ENCODE measurements around the gene UNC13A. TPM values are rescaled to one million over a fixed set of nuclear protein-coding genes. Genes with fewer than 3 reads are reported as not detected.
A peak's percentile ranks its signal among the peaks of the same experiment; 100 is the strongest.

Gene UNC13A
- polyA plus RNA-seq, 3 donors, result 0.01 TPM; not detected in 2

DNA sequence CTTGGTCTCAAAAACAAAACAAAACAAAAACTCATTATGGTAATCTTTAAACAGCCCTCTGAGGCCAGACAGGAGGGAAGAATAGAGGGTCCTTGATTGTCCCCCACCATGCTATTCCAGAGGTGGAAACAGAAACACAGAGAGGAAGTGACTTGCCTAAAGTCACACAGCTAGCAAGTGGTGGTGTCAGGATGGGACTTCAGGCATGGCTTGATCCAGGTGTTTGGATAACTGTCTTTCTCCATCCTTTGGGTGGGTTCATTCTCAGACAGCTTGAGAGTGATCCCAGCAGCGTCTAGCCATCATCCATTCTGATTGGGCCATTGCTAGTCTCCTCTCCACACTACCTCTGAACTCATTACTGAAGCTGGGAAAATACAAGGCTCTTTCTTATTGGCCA lies 120.2 kb downstream of the UNC13A start:
- H3K4me3 ChIP-seq (replicated peaks in 1 of 3; ENCODE audit: low read depth in 2 of 3, low read length in 3 of 3), result no peak overlapping the region
- H3K27ac Mint-ChIP-seq, result peak overlapping the region in 4 of 7 donors; percentile 8 to 71 (median 23)
- H3K36me3 ChIP-seq (replicated peaks in 1 of 2; ENCODE audit: control insufficient read depth in 1 of 2, insufficient read depth in 2 of 2, low read length in 2 of 2), result peaks cover 81 to 95% of the 10 kb centered on the region in 2 donors
- TF ChIP-seq, protein P1, sequence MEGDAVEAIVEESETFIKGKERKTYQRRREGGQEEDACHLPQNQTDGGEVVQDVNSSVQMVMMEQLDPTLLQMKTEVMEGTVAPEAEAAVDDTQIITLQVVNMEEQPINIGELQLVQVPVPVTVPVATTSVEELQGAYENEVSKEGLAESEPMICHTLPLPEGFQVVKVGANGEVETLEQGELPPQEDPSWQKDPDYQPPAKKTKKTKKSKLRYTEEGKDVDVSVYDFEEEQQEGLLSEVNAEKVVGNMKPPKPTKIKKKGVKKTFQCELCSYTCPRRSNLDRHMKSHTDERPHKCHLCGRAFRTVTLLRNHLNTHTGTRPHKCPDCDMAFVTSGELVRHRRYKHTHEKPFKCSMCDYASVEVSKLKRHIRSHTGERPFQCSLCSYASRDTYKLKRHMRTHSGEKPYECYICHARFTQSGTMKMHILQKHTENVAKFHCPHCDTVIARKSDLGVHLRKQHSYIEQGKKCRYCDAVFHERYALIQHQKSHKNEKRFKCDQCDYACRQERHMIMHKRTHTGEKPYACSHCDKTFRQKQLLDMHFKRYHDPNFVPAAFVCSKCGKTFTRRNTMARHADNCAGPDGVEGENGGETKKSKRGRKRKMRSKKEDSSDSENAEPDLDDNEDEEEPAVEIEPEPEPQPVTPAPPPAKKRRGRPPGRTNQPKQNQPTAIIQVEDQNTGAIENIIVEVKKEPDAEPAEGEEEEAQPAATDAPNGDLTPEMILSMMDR (IDR thresholded peaks at IDR 0.05), result no peak
- H3K9me3 Mint-ChIP-seq, result no peaks in the 10 kb centered on the region
- no peak overlapping the region for H3K4me3 Mint-ChIP-seq
- intact Hi-C loops (cut with micrococcal nuclease), result no loop called here
- H3K36me3 Mint-ChIP-seq, result peaks cover 71 to 96% of the 10 kb centered on the region in 2 donors
- H3K9ac ChIP-seq (ENCODE audit: insufficient read depth, low read length, poor library complexity, severe bottlenecking), result no peak overlapping the region
- H2AFZ ChIP-seq (ENCODE audit: insufficient read depth, low read depth, low read length, poor library complexity, severe bottlenecking), result no peak overlapping the region
- no peak overlapping the region for H3K27ac ChIP-seq (ENCODE audit: low read depth in 1 of 2, low read length in 2 of 2)
- no peaks in the 10 kb centered on the region for H3K27me3 ChIP-seq (ENCODE audit: control insufficient read depth in 2 of 2, insufficient read depth in 2 of 2, low read length in 2 of 2)
- peaks cover 0 to 2% (median 0%) of the 10 kb centered on the region in 3 donors for H3K27me3 Mint-ChIP-seq (ENCODE audit: low read depth in 3 of 3)
- peaks cover 39% of the 10 kb centered on the region for H3K79me2 ChIP-seq (ENCODE audit: insufficient read depth, low read length)
- no peak for DNase-seq
- peaks cover 7% of the 10 kb centered on the region for H3K4me1 Mint-ChIP-seq
- H3K4me2 ChIP-seq (replicated peaks; ENCODE audit: extremely low read depth, low read length, poor library complexity, severe bottlenecking), result no peak overlapping the region
- peaks cover 6 to 8% of the 10 kb centered on the region in 2 donors for H3K4me1 ChIP-seq (ENCODE audit: control insufficient read depth in 1 of 2, insufficient read depth in 2 of 2, low read length in 2 of 2)
- WGBS (ENCODE audit: insufficient coverage), result 80% methylated on average over 1 of the region's 1 CpG
- H4K20me1 ChIP-seq (ENCODE audit: insufficient read depth, low read length), result peaks cover 39% of the 10 kb centered on the region
- no peaks in the 10 kb centered on the region for H3K9me3 ChIP-seq (replicated peaks in 1 of 2; ENCODE audit: control insufficient read depth in 1 of 2, insufficient read depth in 1 of 2, low read length in 2 of 2)

DNA sequence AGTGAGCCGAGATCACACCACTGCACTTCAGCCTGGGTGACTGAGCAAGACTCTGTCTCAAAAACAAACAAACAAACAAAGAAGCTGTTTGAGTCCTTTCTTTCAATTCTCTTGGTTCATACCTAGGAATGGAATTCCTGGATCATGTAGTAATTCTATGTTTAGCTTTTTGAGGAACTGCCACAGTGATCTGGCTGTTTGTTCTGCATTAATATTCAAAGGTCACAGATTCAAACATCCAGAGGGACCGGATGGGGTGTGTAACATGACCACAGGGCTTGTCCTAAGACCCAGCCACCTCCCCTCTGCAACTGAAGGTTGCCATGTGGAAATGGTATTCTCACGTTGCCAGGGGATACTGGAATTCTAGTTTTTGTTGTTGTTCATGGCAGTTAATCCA lies 122.5 kb downstream of the UNC13A start:
- Mint-ChIP-seq H3K4me1 (peaks cover 24% of the 10 kb centered on the region), H3K27ac (peak overlapping the region; percentile 25 to 85 (median 73)), H3K4me3 (no peak overlapping the region), H3K9me3 (no peaks in the 10 kb centered on the region), H3K36me3 (peaks cover 66 to 87% of the 10 kb centered on the region in 2 donors), H3K27me3 (ENCODE audit: low read depth in 3 of 3) (no peaks in the 10 kb centered on the region)
- Histone ChIP-seq H3K9me3 (replicated peaks in 1 of 2; ENCODE audit: control insufficient read depth in 1 of 2, insufficient read depth in 1 of 2, low read length in 2 of 2) (no peaks in the 10 kb centered on the region), H4K20me1 (ENCODE audit: insufficient read depth, low read length) (peaks cover 31% of the 10 kb centered on the region), H3K4me1 (ENCODE audit: control insufficient read depth in 1 of 2, insufficient read depth in 2 of 2, low read length in 2 of 2) (peaks cover 27 to 28% of the 10 kb centered on the region in 2 donors), H2AFZ (ENCODE audit: insufficient read depth, low read depth, low read length, poor library complexity, severe bottlenecking) (no peak overlapping the region), H3K27ac (ENCODE audit: low read depth in 1 of 2, low read length in 2 of 2) (peak overlapping the region; percentile 7 to 33), H3K27me3 (ENCODE audit: control insufficient read depth in 2 of 2, insufficient read depth in 2 of 2, low read length in 2 of 2) (no peaks in the 10 kb centered on the region), H3K4me2 (replicated peaks; ENCODE audit: extremely low read depth, low read length, poor library complexity, severe bottlenecking) (no peak overlapping the region), H3K4me3 (replicated peaks in 1 of 3; ENCODE audit: low read depth in 2 of 3, low read length in 3 of 3) (no peak overlapping the region), H3K9ac (ENCODE audit: insufficient read depth, low read length, poor library complexity, severe bottlenecking) (no peak overlapping the region), H3K79me2 (ENCODE audit: insufficient read depth, low read length) (peaks cover 57% of the 10 kb centered on the region), H3K36me3 (replicated peaks in 1 of 2; ENCODE audit: control insufficient read depth in 1 of 2, insufficient read depth in 2 of 2, low read length in 2 of 2) (peaks cover 70 to 85% of the 10 kb centered on the region in 2 donors)
- DNase-seq, result no peak
- WGBS (ENCODE audit: insufficient coverage), result 100% methylated on average over 1 of the region's 3 CpGs
- TF ChIP-seq, protein P1 (IDR thresholded peaks at IDR 0.05), result no peak
- intact Hi-C loops (cut with micrococcal nuclease), result no loop called here

Measured in CD14-positive monocyte (primary cell).